Heart left ventricle (tissue), 16 donors: ENCODE measurements around the gene CACNA2D3. TPM values are rescaled to one million over a fixed set of nuclear protein-coding genes. Genes with fewer than 3 reads are reported as not detected.

Experiments
- ATAC-seq, 4 donors: fragments of 200-7000 bp; cut with Tn5 transposase; one replicate each; pipeline ENCODE4 v1.9.1; 2020 to 2022; ENCODE audit warnings: moderate library complexity in 4 of 4, mild to moderate bottlenecking in 3 of 4, moderate number of reproducible peaks in 1 of 4
- DNase-seq, 5 donors: peaks; one replicate each; pipeline ENCODE4 v3.0.0-alpha.2; 2020
- H3K27ac ChIP-seq, 12 donors: fragments of 200-600 bp; sonication (generic) in 4 of 12; one replicate each; pipeline versions ENCODE4 v1.5.0 to v1.8.0; 2016 to 2022; ENCODE audit warnings: mild to moderate bottlenecking in 2 of 12
- H3K27me3 ChIP-seq, 9 donors: fragments of 200-600 bp; sonication (generic) in 2 of 9; one replicate each; pipeline versions ENCODE4 v1.5.1 to v1.8.0; 2016 to 2022; ENCODE audit warnings: mild to moderate bottlenecking in 3 of 9
- H3K36me3 ChIP-seq, 9 donors: fragments of 200-600 bp; sonication (generic) in 2 of 9; one replicate each; pipeline versions ENCODE4 v1.5.0 to v1.8.0; 2018 to 2022; ENCODE audit warnings: mild to moderate bottlenecking in 2 of 9
- H3K4me1 ChIP-seq, 12 donors: fragments of 200-600 bp; sonication (generic) in 4 of 12; one replicate each; pipeline versions ENCODE4 v1.5.0 to v1.8.0; 2016 to 2022; ENCODE audit warnings: mild to moderate bottlenecking in 3 of 12
- H3K4me3 ChIP-seq, 12 donors: fragments of 200-600 bp; sonication (generic) in 4 of 12; one replicate each; pipeline versions ENCODE4 v1.5.0 to v1.8.0; 2017 to 2022; ENCODE audit warnings: mild to moderate bottlenecking in 9 of 12, moderate library complexity in 4 of 12
- H3K9me3 ChIP-seq, 12 donors: fragments of 200-600 bp; sonication (generic) in 4 of 12; one replicate each; pipeline versions ENCODE4 v1.5.0 to v1.8.0; 2016 to 2022; ENCODE audit warnings: mild to moderate bottlenecking in 1 of 12
- POLR2A ChIP-seq, 2 donors: fragments of 450-650 bp; IDR thresholded peaks; one replicate each; pipeline ENCODE4 v1.6.1; 2017; ENCODE audit warnings: antibody characterized with exemption in 2 of 2, mild to moderate bottlenecking in 2 of 2, moderate library complexity in 2 of 2
- WGBS, 4 donors: extraction: QIAGEN DNeasy Blood & Tissue Kit in 2 of 4; methylation state at CpG; one replicate each; pipeline versions ENCODE4 v1.1.5 to v1.1.7; 2013 to 2018; 5-methylcytosine and 5-hydroxymethylcytosine counted together
- intact Hi-C, 10 donors: fragments of 100-400 bp; cut with DNase I; formaldehyde crosslinking; loops; one replicate each; pipeline versions ENCODE4 v1.11.1 to v1.14.2; 2022
- polyA plus RNA-seq, 2 donors: library from polyadenylated mRNA; stranded (reverse); fragments of 200-250 nt; gene quantifications; one replicate each; pipeline ENCODE4 v1.2.3, GENCODE V29; 2013
- total RNA-seq, 9 donors: library from RNA; depleted of rRNA in 2 of 9; stranded (reverse); fragments of >200 nt in 2 of 9; fragmentation: NEBNext Ultra II Directional in 3 of 9; extraction: Animal tissue kit (Norgen Biotek cat#: 25700) in 3 of 9; gene quantifications; one replicate each; pipeline versions ENCODE4 v1.1.0 to v1.2.4, GENCODE V29; 2016 to 2023
- TF ChIP-seq, protein P1 (sequence below), 12 donors: fragments of 200-600 bp; sonication (generic) in 4 of 12; IDR thresholded peaks; one replicate each; pipeline versions ENCODE4 v1.5.0 to v1.8.0; 2018 to 2022; ENCODE audit warnings: antibody characterized with exemption in 12 of 12, mild to moderate bottlenecking in 5 of 12
- donor health status: ischemic (EF 13 %, LVEDD 7.1; RV severe dilation, severe dysfunction).
- donor health status: healthy with polysubstance abuse.
- donor health status: DM: no; HTN: yes; CAD: no.
- donor health status: DM: no; HTN: no; CAD: no.
- donor health status: ischemic (EF 25% LVEDD 6.9; RV normal size, moderate dysfunction).
- donor health status: ischemic (EF 25% LVEDD 5.7; RV mildly dilated, moderate dysfunction).
- donor health status: healthy.
- donor health status: DM: yes; HTN: yes; CAD: no.
- donor health status: ischemic (EF 35%, LVEDD 5.7; RV mildly dilated, moderate dysfunction).
- donor health status: nonischemic (EF 11% LVEDD 7.7; RV severe dilation, severe dysfunction).
- donor health status: DM: yes; HTN: yes; CAD: no.
- donor health status: PGD.
- donor health status: ischemic (EF 29% LVEDD 5.4; RV normal size, mild dysfunction).
- donor health status: nonischemic (EF 23%, LVEDD 6.1; RV moderate dilation, normal function).

The CACNA2D3 gene
- total and polyA plus RNA-seq, 11 donors: 0.17 to 25.1 (median 12.8) TPM

GRCh38 chr3:55060896-55061719, 938.8 kb downstream of the CACNA2D3 start:
- intact Hi-C loops: no loop called here
- ATAC-seq (no peak), DNase-seq (no peak)
- Histone ChIP-seq H3K27me3 (no peaks in the 10 kb centered on the region), H3K4me1 (no peaks in the 10 kb centered on the region), H3K9me3 (peaks cover 0 to 4% (median 0%) of the 10 kb centered on the region in 12 donors), H3K36me3 (no peaks in the 10 kb centered on the region), H3K4me3 (no peak overlapping the region), H3K27ac (no peak overlapping the region)
- TF ChIP-seq POLR2A (IDR thresholded peaks at IDR 0.05): no peak
- TF ChIP-seq, protein P1, sequence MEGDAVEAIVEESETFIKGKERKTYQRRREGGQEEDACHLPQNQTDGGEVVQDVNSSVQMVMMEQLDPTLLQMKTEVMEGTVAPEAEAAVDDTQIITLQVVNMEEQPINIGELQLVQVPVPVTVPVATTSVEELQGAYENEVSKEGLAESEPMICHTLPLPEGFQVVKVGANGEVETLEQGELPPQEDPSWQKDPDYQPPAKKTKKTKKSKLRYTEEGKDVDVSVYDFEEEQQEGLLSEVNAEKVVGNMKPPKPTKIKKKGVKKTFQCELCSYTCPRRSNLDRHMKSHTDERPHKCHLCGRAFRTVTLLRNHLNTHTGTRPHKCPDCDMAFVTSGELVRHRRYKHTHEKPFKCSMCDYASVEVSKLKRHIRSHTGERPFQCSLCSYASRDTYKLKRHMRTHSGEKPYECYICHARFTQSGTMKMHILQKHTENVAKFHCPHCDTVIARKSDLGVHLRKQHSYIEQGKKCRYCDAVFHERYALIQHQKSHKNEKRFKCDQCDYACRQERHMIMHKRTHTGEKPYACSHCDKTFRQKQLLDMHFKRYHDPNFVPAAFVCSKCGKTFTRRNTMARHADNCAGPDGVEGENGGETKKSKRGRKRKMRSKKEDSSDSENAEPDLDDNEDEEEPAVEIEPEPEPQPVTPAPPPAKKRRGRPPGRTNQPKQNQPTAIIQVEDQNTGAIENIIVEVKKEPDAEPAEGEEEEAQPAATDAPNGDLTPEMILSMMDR (IDR thresholded peaks at IDR 0.05): no peak
- 76 to 81% (median 79%) methylated on average over 5 of the region's 5 CpGs for WGBS, 4 donors

- intact Hi-C loops: no loop called here
- TF ChIP-seq, protein P1 (IDR thresholded peaks at IDR 0.05): no peak
- TF ChIP-seq POLR2A (IDR thresholded peaks at IDR 0.05): no peak
- ATAC-seq: no peak
- WGBS, 4 donors: 61 to 65% (median 63%) methylated on average over 2 of the region's 2 CpGs
- H3K27me3 ChIP-seq: no peaks in the 10 kb centered on the region
- no peaks in the 10 kb centered on the region for H3K4me1 ChIP-seq
- no peak for DNase-seq
- no peak overlapping the region for H3K27ac ChIP-seq
- no peaks in the 10 kb centered on the region for H3K9me3 ChIP-seq
- H3K36me3 ChIP-seq: no peaks in the 10 kb centered on the region
- H3K4me3 ChIP-seq: no peak overlapping the region
Observed at GRCh38 chr3:55061720-55062034, 939.3 kb downstream of the CACNA2D3 start.

DNA sequence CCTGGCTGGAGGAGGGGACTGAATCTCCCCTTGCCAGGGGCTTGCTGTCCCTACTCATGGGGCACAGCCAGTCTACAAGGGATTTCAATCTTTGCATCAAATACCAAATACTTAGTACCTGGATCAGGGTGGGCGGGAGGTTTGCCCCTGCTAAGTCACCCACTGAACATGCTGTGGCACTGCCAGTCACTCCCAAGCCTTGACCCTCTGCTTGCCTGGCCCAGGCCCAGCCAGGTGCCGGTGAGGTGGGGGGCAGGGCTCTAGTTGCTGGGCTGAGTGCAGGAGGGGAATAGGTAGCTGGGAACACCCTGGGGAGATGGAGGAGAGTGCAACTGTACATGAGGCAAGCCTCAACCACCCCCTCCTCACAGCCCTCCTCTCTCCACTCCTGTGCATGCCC, 941.8 kb downstream of the CACNA2D3 start:
- Histone ChIP-seq H3K4me3 (no peak overlapping the region), H3K9me3 (no peaks in the 10 kb centered on the region), H3K27me3 (no peaks in the 10 kb centered on the region), H3K27ac (no peak overlapping the region), H3K36me3 (no peaks in the 10 kb centered on the region), H3K4me1 (no peaks in the 10 kb centered on the region)
- intact Hi-C loops: no loop called here
- WGBS, 4 donors: 84 to 96% (median 90%) methylated on average over 2 of the region's 2 CpGs; no CpG with 5 or more reads in 1 of the 4 donors
- TF ChIP-seq POLR2A (IDR thresholded peaks at IDR 0.05): no peak
- TF ChIP-seq, protein P1 (IDR thresholded peaks at IDR 0.05): no peak
- ATAC-seq (no peak), DNase-seq (no peak)

DNA sequence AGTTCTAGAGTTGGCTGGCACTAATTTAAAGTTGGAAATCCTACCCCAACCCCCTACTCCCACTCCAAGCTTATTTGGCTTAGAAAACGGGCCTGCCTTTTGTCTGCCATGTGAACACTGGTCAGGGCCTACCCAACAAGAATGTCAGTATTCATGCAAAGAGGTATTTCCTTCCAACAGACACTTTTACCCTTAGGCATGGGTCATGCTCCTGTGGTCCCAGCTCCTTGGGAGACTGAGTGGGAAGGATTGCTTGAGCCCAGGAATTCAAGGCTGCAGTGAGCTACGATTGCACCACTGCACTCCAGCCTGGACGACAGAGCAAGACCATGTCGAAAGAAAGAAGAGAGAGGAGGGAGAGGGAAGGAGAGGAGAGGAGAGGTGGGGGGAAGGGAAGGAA, 943.0 kb downstream of the CACNA2D3 start:
- H3K36me3 ChIP-seq: no peaks in the 10 kb centered on the region
- DNase-seq (no peak), ATAC-seq (no peak)
- H3K4me1 ChIP-seq: no peaks in the 10 kb centered on the region
- H3K4me3 ChIP-seq: no peak overlapping the region
- 83 to 90% (median 86%) methylated on average over 4 of the region's 4 CpGs for WGBS, 4 donors
- H3K9me3 ChIP-seq: no peaks in the 10 kb centered on the region
- no peak overlapping the region for H3K27ac ChIP-seq
- TF ChIP-seq POLR2A (IDR thresholded peaks at IDR 0.05): no peak
- TF ChIP-seq, protein P1 (IDR thresholded peaks at IDR 0.05): no peak
- H3K27me3 ChIP-seq: no peaks in the 10 kb centered on the region
- intact Hi-C loops: no loop called here
